Hepatocyte (in vitro differentiated cells): Measurements from ENCODE around the gene RBM15. TPM values are rescaled to one million over a fixed set of nuclear protein-coding genes. Genes with fewer than 3 reads are reported as not detected.
A peak's percentile ranks its signal among the peaks of the same experiment; 100 is the strongest.

Experiments used
- DNase-seq: peaks from one replicate; pipeline ENCODE4 v3.0.0-alpha.2; 2016; ENCODE audit warnings: low spot score
- H2AFZ ChIP-seq: fragments of 200-600 bp; sonication (generic); 2 replicates; pipeline ENCODE4 v1.6.0; 2016; ENCODE audit warnings: antibody characterized with exemption, mild to moderate bottlenecking
- H3K27ac ChIP-seq: fragments of 200-600 bp; sonication (generic); 2 replicates; pipeline ENCODE4 v1.5.1; 2016; ENCODE audit warnings: mild to moderate bottlenecking
- H3K27me3 ChIP-seq: fragments of 200-600 bp; sonication (generic); 2 replicates; pipeline ENCODE4 v1.6.1; 2016
- H3K36me3 ChIP-seq: fragments of 200-600 bp; sonication (generic); replicated peaks from 2 replicates; pipeline ENCODE4 v1.5.1; 2016; ENCODE audit warnings: low read depth; ENCODE audit not compliant: insufficient read depth
- H3K4me1 ChIP-seq: fragments of 200-600 bp; sonication (generic); 2 replicates; pipeline ENCODE4 v1.5.1; 2016; ENCODE audit warnings: mild to moderate bottlenecking, moderate library complexity; ENCODE audit not compliant: insufficient read depth
- H3K4me2 ChIP-seq: fragments of 200-600 bp; sonication (generic); 2 replicates; pipeline ENCODE4 v1.6.0; 2016
- H3K4me3 ChIP-seq: fragments of 200-600 bp; sonication (generic); 2 replicates; pipeline ENCODE4 v1.5.1; 2016; ENCODE audit warnings: mild to moderate bottlenecking
- H3K79me2 ChIP-seq: fragments of 200-600 bp; sonication (generic); 2 replicates; pipeline ENCODE4 v1.6.0; 2017; ENCODE audit warnings: mild to moderate bottlenecking
- H3K9me2 ChIP-seq: fragments of 200-600 bp; sonication (generic); replicated peaks from 2 replicates; pipeline ENCODE4 v1.6.0; 2017; ENCODE audit warnings: mild to moderate bottlenecking; ENCODE audit not compliant: insufficient read depth
- H3K9me3 ChIP-seq: fragments of 200-600 bp; sonication (generic); 2 replicates; pipeline ENCODE4 v1.5.1; 2016; ENCODE audit warnings: low read depth, mild to moderate bottlenecking
- H4K20me1 ChIP-seq: fragments of 200-600 bp; sonication (generic); 2 replicates; pipeline ENCODE4 v1.6.0; 2016; ENCODE audit warnings: mild to moderate bottlenecking; ENCODE audit not compliant: insufficient read depth, poor library complexity, severe bottlenecking
- CTCF ChIP-seq: fragments of 200-600 bp; sonication (generic); IDR thresholded peaks from 2 replicates; pipeline ENCODE4 v1.5.1; 2016; ENCODE audit warnings: antibody characterized with exemption, mild to moderate bottlenecking; ENCODE audit not compliant: poor library complexity
- EZH2 ChIP-seq: fragments of 200-600 bp; sonication (generic); IDR thresholded peaks from 2 replicates; pipeline ENCODE4 v1.6.1; 2016; ENCODE audit warnings: antibody characterized with exemption, mild to moderate bottlenecking, borderline replicate concordance
- EZH2phosphoT487 ChIP-seq: fragments of 200-600 bp; sonication (generic); IDR thresholded peaks from one replicate; pipeline ENCODE4 v1.6.1; 2018; ENCODE audit warnings: antibody characterized with exemption, mild to moderate bottlenecking, low read depth, moderate library complexity; ENCODE audit not compliant: unreplicated experiment, severe bottlenecking
- WGBS: methylation state at CpG from one replicate; pipeline ENCODE4 v1.1.6; 2016; ENCODE audit warnings: low lambda C conversion rate; ENCODE audit errors: missing lambda C conversion rate; 5-methylcytosine and 5-hydroxymethylcytosine counted together
- polyA plus RNA-seq: library from polyadenylated mRNA; unstranded; fragments of >200 nt; fragmentation: Nextera tagmentation; extraction: Ambion mirVana; gene quantifications from 2 replicates; pipeline ENCODE4 v1.2.1, GENCODE V29; 2016
- total RNA-seq: library from RNA; depleted of rRNA; stranded (reverse); fragments of >200 nt; gene quantifications from 2 replicates; pipeline ENCODE4 v1.2.3, GENCODE V29; 2014

RBM15 gene
- total and polyA plus RNA-seq, 2 experiments from 2014 or later = 7.9 to 31.3 TPM

DNA sequence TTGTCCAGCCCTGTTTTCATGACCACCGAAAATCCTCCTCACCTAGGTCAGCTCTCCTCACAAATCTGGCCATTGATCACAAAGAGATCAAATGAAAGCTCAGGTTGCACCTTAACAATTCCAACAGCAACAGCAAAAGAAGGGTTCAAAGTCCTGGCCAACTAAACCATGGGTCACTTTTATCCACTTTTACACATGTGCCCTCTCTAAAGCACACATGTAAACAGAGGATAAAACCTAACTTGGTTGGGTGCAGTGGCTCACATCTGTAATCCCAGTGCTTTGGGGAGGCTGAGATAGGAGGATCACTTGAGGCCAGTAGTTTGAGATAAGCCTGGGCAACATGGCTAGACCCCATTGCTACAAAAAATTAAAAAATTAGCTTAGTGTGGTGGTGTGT is 3.9 kb upstream of the RBM15 start:
- H3K27ac ChIP-seq = no peak overlapping the region
- H3K36me3 ChIP-seq = no peaks in the 10 kb centered on the region

GRCh38 chr1:110336300-110337039 is 2.7 kb upstream of the RBM15 start:
- peak overlapping the region; percentile 85 for H3K4me2 ChIP-seq
- no peaks in the 10 kb centered on the region for H3K27me3 ChIP-seq
- peaks cover 17% of the 10 kb centered on the region for H3K79me2 ChIP-seq

More for the DNA sequence above, 3.9 kb upstream of the RBM15 start:
- TF ChIP-seq EZH2phosphoT487 (no peak), CTCF (no peak), EZH2 (no peak)
- no peak overlapping the region for H2AFZ ChIP-seq
- no peaks in the 10 kb centered on the region for H3K27me3 ChIP-seq
- WGBS = 94% methylated on average over 1 of the region's 1 CpG
- no peak overlapping the region for H3K4me2 ChIP-seq
- H3K4me1 ChIP-seq = peaks cover 5% of the 10 kb centered on the region
- H3K79me2 ChIP-seq = peaks cover 5% of the 10 kb centered on the region
- DNase-seq = no peak
- H3K9me3 ChIP-seq = no peaks in the 10 kb centered on the region
- H3K9me2 ChIP-seq = no peaks in the 10 kb centered on the region
- no peak overlapping the region for H3K4me3 ChIP-seq
- H4K20me1 ChIP-seq = no peaks in the 10 kb centered on the region

DNA sequence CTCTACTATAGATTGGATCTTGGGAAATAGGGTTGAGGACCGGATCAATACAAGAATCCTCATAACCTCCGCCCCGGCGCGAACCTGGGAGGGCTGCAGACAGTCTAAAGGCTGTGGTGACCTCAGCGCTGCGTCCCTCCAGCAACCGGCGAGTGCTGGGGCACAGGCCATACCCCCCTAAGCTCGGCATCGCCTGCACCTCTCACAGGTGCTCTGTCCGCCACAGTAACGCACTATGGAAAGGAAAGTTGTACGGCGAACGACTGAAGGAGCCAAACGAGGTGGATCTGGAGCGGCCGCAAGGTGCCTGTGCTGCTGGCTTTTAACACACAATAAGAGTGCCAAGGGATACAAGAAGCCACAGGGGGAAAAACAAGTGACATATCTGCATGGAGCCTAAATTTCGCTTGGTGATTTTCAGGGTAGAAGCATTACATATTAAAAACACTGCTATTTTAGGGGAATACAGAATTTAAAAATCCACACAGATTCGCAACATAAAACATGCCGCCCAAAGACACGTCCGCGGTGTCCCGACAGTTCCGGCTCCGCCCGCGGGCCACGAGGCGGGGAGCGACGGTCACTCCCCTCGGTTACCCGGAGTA is 1.4 kb upstream of the RBM15 start:
- DNase-seq = peak; percentile 56
- H3K27me3 ChIP-seq = no peaks in the 10 kb centered on the region
- peak overlapping the region; percentile 30 for H2AFZ ChIP-seq
- peak overlapping the region; percentile 94 for H3K27ac ChIP-seq
- H3K4me1 ChIP-seq = peaks cover 15% of the 10 kb centered on the region
- no peaks in the 10 kb centered on the region for H3K9me3 ChIP-seq
- TF ChIP-seq EZH2 (no peak), EZH2phosphoT487 (no peak), CTCF (no peak)
- no peaks in the 10 kb centered on the region for H3K9me2 ChIP-seq
- no peaks in the 10 kb centered on the region for H3K36me3 ChIP-seq
- peaks cover 31% of the 10 kb centered on the region for H3K79me2 ChIP-seq
- WGBS = under 1% methylated on average over 36 of the region's 36 CpGs
- H4K20me1 ChIP-seq = peaks cover 14% of the 10 kb centered on the region
- H3K4me2 ChIP-seq = peak overlapping the region; percentile 85
- H3K4me3 ChIP-seq = peak overlapping the region; percentile 27

More at GRCh38 chr1:110336300-110337039, 2.7 kb upstream of the RBM15 start:
- Histone ChIP-seq H4K20me1 (peaks cover under 1% of the 10 kb centered on the region), H3K36me3 (no peaks in the 10 kb centered on the region), H3K27ac (peak overlapping the region; percentile 94), H2AFZ (no peak overlapping the region), H3K4me3 (no peak overlapping the region), H3K9me2 (no peaks in the 10 kb centered on the region), H3K9me3 (no peaks in the 10 kb centered on the region), H3K4me1 (peaks cover 5% of the 10 kb centered on the region)
- 10% methylated on average over 1 of the region's 1 CpG for WGBS
- TF ChIP-seq EZH2 = no peak
- no peak for TF ChIP-seq EZH2phosphoT487
- TF ChIP-seq CTCF = no peak
- DNase-seq = no peak
